Smooth muscle cell (in vitro differentiated cells): ENCODE results near the gene SLC25A47. TPM values are rescaled to one million over a fixed set of nuclear protein-coding genes. Genes with fewer than 3 reads are reported as not detected.
A peak's percentile ranks its signal among the peaks of the same experiment; 100 is the strongest.

Experiments
- DNase-seq: peaks from one replicate; lab custom pipeline; 2025; ENCODE audit not compliant: unreplicated experiment; lab: John Stamatoyannopoulos, UW
- H2AFZ ChIP-seq: fragments of 200-600 bp; sonication (generic); 2 replicates; pipeline ENCODE4 v1.6.0; 2016; ENCODE audit warnings: antibody characterized with exemption, low read depth, mild to moderate bottlenecking
- H3F3A ChIP-seq: fragments of 200-600 bp; sonication (generic); 2 replicates; pipeline ENCODE4 v1.6.0; 2017; ENCODE audit warnings: antibody characterized with exemption, low read depth
- H3K27ac ChIP-seq: fragments of 200-600 bp; sonication (generic); 2 replicates; pipeline ENCODE4 v1.5.1; 2016; ENCODE audit warnings: low read depth, mild to moderate bottlenecking
- H3K27me3 ChIP-seq: fragments of 200-600 bp; sonication (generic); 2 replicates; pipeline ENCODE4 v1.6.1; 2016; ENCODE audit warnings: low read depth, mild to moderate bottlenecking
- H3K36me3 ChIP-seq: fragments of 200-600 bp; sonication (generic); 2 replicates; pipeline ENCODE4 v1.5.1; 2016; ENCODE audit warnings: low read depth
- H3K4me1 ChIP-seq: fragments of 200-600 bp; sonication (generic); 2 replicates; pipeline ENCODE4 v1.5.1; 2016; ENCODE audit warnings: low read depth
- H3K4me2 ChIP-seq: fragments of 200-600 bp; sonication (generic); 2 replicates; pipeline ENCODE4 v1.6.0; 2016; ENCODE audit warnings: mild to moderate bottlenecking
- H3K4me3 ChIP-seq: fragments of 200-600 bp; sonication (generic); 2 replicates; pipeline ENCODE4 v1.5.1; 2016; ENCODE audit warnings: mild to moderate bottlenecking
- H3K79me2 ChIP-seq: fragments of 200-600 bp; sonication (generic); 2 replicates; pipeline ENCODE4 v1.6.0; 2016; ENCODE audit warnings: low read depth, mild to moderate bottlenecking
- H3K9ac ChIP-seq: fragments of 200-600 bp; sonication (generic); 2 replicates; pipeline ENCODE4 v1.6.0; 2016; ENCODE audit warnings: low read depth
- H3K9me3 ChIP-seq: fragments of 200-600 bp; sonication (generic); replicated peaks from 2 replicates; pipeline ENCODE4 v1.5.1; 2016; ENCODE audit warnings: low read depth
- H4K20me1 ChIP-seq: fragments of 200-600 bp; sonication (generic); 2 replicates; pipeline ENCODE4 v1.6.0; 2016; ENCODE audit warnings: low read depth
- CTCF ChIP-seq: fragments of 200-600 bp; sonication (generic); IDR thresholded peaks from 2 replicates; pipeline ENCODE4 v1.5.1; 2017; ENCODE audit warnings: borderline replicate concordance, mild to moderate bottlenecking, antibody characterized with exemption; ENCODE audit not compliant: insufficient read depth, poor library complexity, severe bottlenecking
- WGBS: methylation state at CpG from one replicate; pipeline ENCODE4 v1.1.7; 2016; ENCODE audit warnings: low lambda C conversion rate; 5-methylcytosine and 5-hydroxymethylcytosine counted together
- polyA plus RNA-seq: library from polyadenylated mRNA; unstranded; fragments of >200 nt; fragmentation: Nextera tagmentation; extraction: Ambion mirVana; gene quantifications from 2 replicates; pipeline ENCODE4 v1.2.1, GENCODE V29; 2016
- total RNA-seq: library from RNA; depleted of rRNA; stranded (reverse); fragments of >200 nt; gene quantifications from 2 replicates; pipeline ENCODE4 v1.2.3, GENCODE V29; 2014

Gene SLC25A47
- total and polyA plus RNA-seq, 2 experiments from 2014 or later, result not detected

DNA sequence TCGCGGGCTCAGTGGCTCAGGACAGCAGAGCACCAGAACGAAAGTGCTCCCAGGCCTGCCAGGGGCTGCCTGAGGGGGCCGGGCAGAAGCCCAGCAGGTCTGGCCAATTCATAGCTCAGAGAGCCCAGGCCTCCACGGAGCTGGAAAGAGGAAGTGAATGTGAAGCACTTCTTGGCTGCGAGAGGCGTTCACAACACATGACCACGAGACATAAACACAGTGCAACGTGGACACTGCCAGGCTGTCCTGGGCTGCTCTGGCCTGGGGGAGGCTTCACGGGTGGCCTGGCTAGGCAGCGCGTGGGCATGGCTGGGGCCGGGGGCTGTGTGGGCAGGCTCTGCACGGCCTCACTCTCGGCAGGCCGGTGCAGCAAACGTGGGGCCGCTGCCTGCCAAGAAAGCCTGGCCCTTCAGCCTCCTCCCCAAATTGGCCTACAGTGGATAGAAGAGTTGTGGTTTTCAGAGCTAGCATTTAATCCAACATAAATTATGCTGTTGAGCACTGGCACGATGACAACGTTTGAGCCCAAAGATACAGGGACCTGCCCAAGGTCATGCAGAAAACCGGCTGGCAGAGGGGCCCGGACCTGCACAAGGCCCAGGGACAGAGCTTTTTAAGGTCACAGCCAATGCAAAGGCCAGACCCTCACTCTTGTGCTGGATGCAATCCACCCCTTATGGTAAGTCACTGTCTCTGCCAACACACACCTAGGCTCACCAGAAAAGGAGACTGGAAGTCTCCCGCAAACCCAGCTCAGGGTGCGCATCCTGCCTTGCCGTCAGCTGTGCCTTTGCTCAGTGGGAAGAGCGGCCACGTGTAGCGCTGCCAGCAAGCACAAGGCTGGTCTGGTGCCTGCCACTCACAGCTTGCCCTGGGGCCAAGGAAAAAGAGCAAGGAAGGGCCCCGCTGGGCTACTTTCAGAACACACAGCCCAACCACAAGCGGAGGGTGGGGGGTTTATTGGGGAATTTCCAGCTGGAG is 25.5 kb upstream of the SLC25A47 start:
- Histone ChIP-seq H3K9ac (peak overlapping the region; percentile 19), H3K4me3 (no peak overlapping the region), H2AFZ (no peak overlapping the region), H3K9me3 (no peaks in the 10 kb centered on the region), H3K27me3 (no peaks in the 10 kb centered on the region), H3K27ac (peak overlapping the region; percentile 48), H3K79me2 (no peaks in the 10 kb centered on the region), H3K4me2 (peak overlapping the region; percentile 40), H3K4me1 (no peaks in the 10 kb centered on the region), H4K20me1 (peaks cover 10% of the 10 kb centered on the region), H3F3A (no peaks in the 10 kb centered on the region), H3K36me3 (no peaks in the 10 kb centered on the region)
- TF ChIP-seq CTCF, result no peak
- DNase-seq, result no peak
- 59% methylated on average over 30 of the region's 30 CpGs for WGBS

DNA sequence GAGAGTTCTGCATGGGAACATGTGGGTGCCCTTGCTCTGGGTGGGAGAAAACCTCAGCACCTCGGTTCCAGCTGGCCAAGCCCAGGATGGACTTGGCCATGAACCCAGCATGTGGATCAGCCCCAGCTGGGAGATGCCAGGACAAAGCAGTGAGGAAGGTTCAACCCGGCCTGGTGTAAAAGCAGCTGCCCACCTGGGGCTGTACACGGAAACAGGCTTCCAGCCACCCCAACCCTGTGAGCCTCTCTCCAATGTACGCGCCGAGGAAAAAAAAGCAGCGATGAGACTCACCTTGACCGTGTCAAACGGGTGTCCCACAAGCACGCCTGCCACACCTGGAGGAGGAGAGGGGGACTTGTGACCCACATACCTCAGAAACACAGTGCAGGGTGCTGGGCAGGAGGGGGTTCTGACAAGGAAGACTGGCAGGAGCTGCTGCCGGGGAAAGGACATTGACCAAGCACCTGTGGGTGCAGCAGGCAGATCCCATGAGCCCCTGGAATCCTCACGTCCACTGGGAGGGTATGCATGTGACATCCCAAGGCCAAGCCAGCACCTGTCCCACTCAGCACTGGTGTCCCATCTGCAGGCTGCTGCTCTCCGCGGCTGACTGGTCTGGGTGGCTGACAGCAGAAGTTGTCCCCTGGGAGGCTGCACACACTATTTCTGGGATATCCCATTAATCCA is 24.4 kb upstream of the SLC25A47 start:
- no peak for TF ChIP-seq CTCF
- no peak overlapping the region for H3K4me3 ChIP-seq
- H3K4me2 ChIP-seq, result no peak overlapping the region
- H3K79me2 ChIP-seq, result no peaks in the 10 kb centered on the region
- H3K4me1 ChIP-seq, result no peaks in the 10 kb centered on the region
- no peak overlapping the region for H2AFZ ChIP-seq
- H3K36me3 ChIP-seq, result no peaks in the 10 kb centered on the region
- no peak for DNase-seq
- no peaks in the 10 kb centered on the region for H3K9me3 ChIP-seq
- peaks cover 19% of the 10 kb centered on the region for H4K20me1 ChIP-seq
- H3K27me3 ChIP-seq, result no peaks in the 10 kb centered on the region
- WGBS, result 96% methylated on average over 14 of the region's 14 CpGs
- H3K27ac ChIP-seq, result no peak overlapping the region
- H3K9ac ChIP-seq, result no peak overlapping the region
- no peaks in the 10 kb centered on the region for H3F3A ChIP-seq

DNA sequence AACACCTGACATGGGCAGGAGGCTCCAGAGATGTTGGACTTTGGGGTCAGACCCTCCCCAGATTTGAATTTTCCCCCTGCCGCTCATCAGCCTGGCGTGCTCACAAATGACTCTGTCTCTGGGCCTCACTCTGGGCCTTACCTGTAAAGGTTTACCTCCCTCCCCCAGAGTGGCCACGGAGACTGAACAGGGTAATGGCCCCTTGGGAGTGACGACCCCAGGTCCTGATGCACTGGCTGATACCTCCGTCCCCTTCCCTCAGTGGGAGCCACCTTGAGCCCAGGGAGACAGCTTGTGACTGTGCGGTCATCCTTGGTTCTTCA is 23.9 kb upstream of the SLC25A47 start:
- 96% methylated on average over 6 of the region's 6 CpGs for WGBS
- Histone ChIP-seq H3K27me3 (no peaks in the 10 kb centered on the region), H3K4me1 (no peaks in the 10 kb centered on the region), H4K20me1 (peaks cover 25% of the 10 kb centered on the region), H3K9me3 (no peaks in the 10 kb centered on the region), H3K9ac (no peak overlapping the region), H3K79me2 (no peaks in the 10 kb centered on the region), H3K4me3 (no peak overlapping the region), H2AFZ (no peak overlapping the region), H3F3A (no peaks in the 10 kb centered on the region), H3K27ac (no peak overlapping the region), H3K36me3 (no peaks in the 10 kb centered on the region), H3K4me2 (no peak overlapping the region)
- no peak for DNase-seq
- no peak for TF ChIP-seq CTCF
